Fibroblast of lung (primary cell): ENCODE measurements around the gene NAT14. TPM values are rescaled to one million over a fixed set of nuclear protein-coding genes. Genes with fewer than 3 reads are reported as not detected.
A peak's percentile ranks its signal among the peaks of the same experiment; 100 is the strongest.

ENCODE experiments used
- DNase-seq, 2 donors: peaks; one replicate each; pipeline versions ENCODE4 v3.0.0 to v3.0.0-alpha.2; 2010; ENCODE audit warnings: low read depth in 2 of 2
- H2AFZ ChIP-seq: 2 replicates; pipeline ENCODE4 v1.5.1; 2012; ENCODE audit warnings: low read length, control low read depth, inconsistent platforms
- H3K27ac ChIP-seq: 2 replicates; pipeline ENCODE4 v1.5.1; 2011; ENCODE audit warnings: low read length, control low read depth; ENCODE audit not compliant: insufficient read depth
- H3K27me3 ChIP-seq: 2 replicates; pipeline ENCODE4 v1.5.1; 2011; ENCODE audit warnings: mild to moderate bottlenecking, low read length; ENCODE audit not compliant: control insufficient read depth, insufficient read depth
- H3K36me3 ChIP-seq: 2 replicates; pipeline ENCODE4 v1.5.1; 2011; ENCODE audit warnings: low read length; ENCODE audit not compliant: control insufficient read depth, insufficient read depth
- H3K4me1 ChIP-seq: 2 replicates; pipeline ENCODE4 v1.5.1; 2011; ENCODE audit warnings: low read length; ENCODE audit not compliant: control insufficient read depth, insufficient read depth; ENCODE audit errors: extremely low read depth
- H3K4me2 ChIP-seq: 2 replicates; pipeline ENCODE4 v1.5.1; 2011; ENCODE audit warnings: low read length, control low read depth; ENCODE audit not compliant: insufficient read depth; ENCODE audit errors: extremely low read depth
- H3K4me3 ChIP-seq, 4 experiments: fragments of 200-600 bp in 1 of 4; sonication (generic) in 1 of 4; replicated peaks in 1 of 4; 2 replicates each; pipeline ENCODE4 v1.5.1; 2011 to 2016; ENCODE audit warnings: low read length in 4 of 4, low read depth in 3 of 4, mild to moderate bottlenecking in 3 of 4, control low read depth in 2 of 4, inconsistent platforms in 1 of 4, mixed read lengths in 1 of 4; ENCODE audit not compliant: insufficient read depth in 1 of 4; ENCODE audit errors: control extremely low read depth in 1 of 4
- H3K79me2 ChIP-seq: 2 replicates; pipeline ENCODE4 v1.5.1; 2012; ENCODE audit warnings: mild to moderate bottlenecking, low read length, inconsistent platforms; ENCODE audit not compliant: control insufficient read depth, insufficient read depth
- H3K9ac ChIP-seq: 2 replicates; pipeline ENCODE4 v1.5.1; 2011; ENCODE audit warnings: mild to moderate bottlenecking, low read length, control low read depth; ENCODE audit not compliant: insufficient read depth
- H3K9me3 ChIP-seq: 2 replicates; pipeline ENCODE4 v1.5.1; 2012; ENCODE audit warnings: low read depth, low read length; ENCODE audit not compliant: control insufficient read depth, insufficient read depth
- H4K20me1 ChIP-seq: 2 replicates; pipeline ENCODE4 v1.5.1; 2011; ENCODE audit warnings: low read length; ENCODE audit not compliant: control insufficient read depth, insufficient read depth; ENCODE audit errors: extremely low read depth
- EZH2 ChIP-seq: IDR thresholded peaks from 2 replicates; pipeline ENCODE4 v1.5.1; 2012; ENCODE audit warnings: low read length, control low read depth, mild to moderate bottlenecking; ENCODE audit errors: missing control alignments
- polyA plus RNA-seq, 2 donors: library from polyadenylated mRNA; depleted of rRNA in 1 of 2; stranded (reverse) in 1 of 2; unstranded in 1 of 2; fragments of >200 nt; gene quantifications; 2 replicates each; pipeline ENCODE4 v1.2.1, GENCODE V29; 2011 to 2012; ENCODE audit warnings: missing spikeins in 1 of 2
- total RNA-seq: library from RNA; depleted of rRNA; stranded (reverse); fragments of >200 nt; gene quantifications from 2 replicates; pipeline ENCODE4 v1.2.1, GENCODE V29; 2014
- TF ChIP-seq, protein P1 (sequence below), 2 donors: IDR thresholded peaks in 1 of 2; conservative IDR thresholded peaks in 1 of 2; 1 replicate in 1 of 2; 2 replicates in 1 of 2; pipeline ENCODE4 v1.5.1; 2011 to 2012; ENCODE audit warnings: low read length in 2 of 2, control low read depth in 1 of 2, inconsistent platforms in 1 of 2, low read depth in 1 of 2, mild to moderate bottlenecking in 1 of 2

The NAT14 gene
- total and polyA plus RNA-seq, 2 donors (not counting 1 experiment from before 2014, with no cell fraction given) = 18.2 to 18.3 TPM

GRCh38 chr19:55482967-55483705 lies 1.9 kb upstream of the NAT14 start:
- H3K27me3 ChIP-seq = no peaks in the 10 kb centered on the region
- no peak overlapping the region for H3K27ac ChIP-seq
- H3K4me3 ChIP-seq = no peak overlapping the region
- TF ChIP-seq, protein P1, sequence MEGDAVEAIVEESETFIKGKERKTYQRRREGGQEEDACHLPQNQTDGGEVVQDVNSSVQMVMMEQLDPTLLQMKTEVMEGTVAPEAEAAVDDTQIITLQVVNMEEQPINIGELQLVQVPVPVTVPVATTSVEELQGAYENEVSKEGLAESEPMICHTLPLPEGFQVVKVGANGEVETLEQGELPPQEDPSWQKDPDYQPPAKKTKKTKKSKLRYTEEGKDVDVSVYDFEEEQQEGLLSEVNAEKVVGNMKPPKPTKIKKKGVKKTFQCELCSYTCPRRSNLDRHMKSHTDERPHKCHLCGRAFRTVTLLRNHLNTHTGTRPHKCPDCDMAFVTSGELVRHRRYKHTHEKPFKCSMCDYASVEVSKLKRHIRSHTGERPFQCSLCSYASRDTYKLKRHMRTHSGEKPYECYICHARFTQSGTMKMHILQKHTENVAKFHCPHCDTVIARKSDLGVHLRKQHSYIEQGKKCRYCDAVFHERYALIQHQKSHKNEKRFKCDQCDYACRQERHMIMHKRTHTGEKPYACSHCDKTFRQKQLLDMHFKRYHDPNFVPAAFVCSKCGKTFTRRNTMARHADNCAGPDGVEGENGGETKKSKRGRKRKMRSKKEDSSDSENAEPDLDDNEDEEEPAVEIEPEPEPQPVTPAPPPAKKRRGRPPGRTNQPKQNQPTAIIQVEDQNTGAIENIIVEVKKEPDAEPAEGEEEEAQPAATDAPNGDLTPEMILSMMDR (conservative IDR thresholded peaks at IDR 0.05 in 1 of 2, IDR thresholded peaks at IDR 0.05 in 1 of 2; ENCODE audit: low read depth in 1 of 2, low read length in 2 of 2) = no peak
- no peak for TF ChIP-seq EZH2
- H3K4me2 ChIP-seq = no peak overlapping the region
- peaks cover 13% of the 10 kb centered on the region for H3K36me3 ChIP-seq
- H3K9ac ChIP-seq = no peak overlapping the region
- H4K20me1 ChIP-seq = no peaks in the 10 kb centered on the region
- H3K79me2 ChIP-seq = peaks cover 22% of the 10 kb centered on the region
- peaks cover 28% of the 10 kb centered on the region for H3K4me1 ChIP-seq
- DNase-seq = no peak
- no peak overlapping the region for H2AFZ ChIP-seq
- H3K9me3 ChIP-seq = no peaks in the 10 kb centered on the region

GRCh38 chr19:55483706-55484592 lies 1.0 kb upstream of the NAT14 start:
- Histone ChIP-seq H3K27me3 (no peaks in the 10 kb centered on the region), H3K9me3 (no peaks in the 10 kb centered on the region), H2AFZ (no peak overlapping the region), H4K20me1 (no peaks in the 10 kb centered on the region), H3K79me2 (peaks cover 15% of the 10 kb centered on the region), H3K4me1 (peaks cover 28% of the 10 kb centered on the region), H3K4me2 (peak overlapping the region; percentile 100), H3K36me3 (peaks cover 13% of the 10 kb centered on the region), H3K27ac (peak overlapping the region; percentile 96), H3K9ac (peak overlapping the region; percentile 91), H3K4me3 (peak overlapping the region in 3 of 4 experiments; percentile 64 to 71 (median 70))
- TF ChIP-seq, protein P1 (conservative IDR thresholded peaks at IDR 0.05 in 1 of 2, IDR thresholded peaks at IDR 0.05 in 1 of 2; ENCODE audit: low read depth in 1 of 2, low read length in 2 of 2) = no peak
- TF ChIP-seq EZH2 = no peak
- DNase-seq = no peak

DNA sequence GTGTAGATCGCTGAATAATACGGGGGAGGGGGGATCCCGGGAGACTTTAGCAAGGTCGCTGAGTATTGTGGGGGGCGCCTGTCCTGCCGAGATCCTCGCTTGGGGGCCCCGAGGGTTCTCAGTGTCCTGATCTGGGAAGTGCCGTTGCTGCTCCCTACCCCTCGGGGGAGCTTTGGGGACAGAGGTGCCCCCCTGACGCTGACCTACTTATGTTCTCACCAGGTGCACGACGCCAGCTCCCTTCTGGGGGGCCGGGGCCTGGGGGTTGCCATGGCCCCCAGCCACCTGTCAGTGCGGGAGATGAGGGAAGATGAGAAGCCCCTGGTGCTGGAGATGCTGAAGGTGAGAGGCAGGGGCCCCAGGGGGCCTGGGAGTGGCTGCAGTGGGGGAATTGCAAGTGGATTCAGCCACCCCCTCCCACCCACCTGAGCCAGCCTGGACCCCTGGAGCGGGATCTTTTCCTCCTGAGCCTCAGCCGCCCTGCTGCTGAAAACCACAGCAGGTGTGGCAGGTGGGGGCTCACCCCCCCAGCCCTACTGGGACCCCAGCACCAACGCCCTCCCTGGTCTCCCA lies 537 bp downstream of the NAT14 start:
- H3K27ac ChIP-seq = peak overlapping the region; percentile 96
- no peaks in the 10 kb centered on the region for H3K27me3 ChIP-seq
- peak overlapping the region; percentile 100 for H3K4me2 ChIP-seq
- peaks cover 13% of the 10 kb centered on the region for H3K36me3 ChIP-seq
- peak overlapping the region; percentile 64 to 71 (median 68) for H3K4me3 ChIP-seq
- H4K20me1 ChIP-seq = no peaks in the 10 kb centered on the region
- TF ChIP-seq, protein P1 (conservative IDR thresholded peaks at IDR 0.05 in 1 of 2, IDR thresholded peaks at IDR 0.05 in 1 of 2; ENCODE audit: low read depth in 1 of 2, low read length in 2 of 2) = no peak
- TF ChIP-seq EZH2 = no peak
- no peak overlapping the region for H2AFZ ChIP-seq
- peaks cover 9% of the 10 kb centered on the region for H3K79me2 ChIP-seq
- H3K4me1 ChIP-seq = peaks cover 35% of the 10 kb centered on the region
- H3K9me3 ChIP-seq = no peaks in the 10 kb centered on the region
- no peak for DNase-seq
- peak overlapping the region; percentile 91 for H3K9ac ChIP-seq
